Measurements from ENCODE around the gene UMODL1.
A peak's percentile ranks its signal among the peaks of the same experiment; 100 is the strongest.

The UMODL1 gene, protein sequence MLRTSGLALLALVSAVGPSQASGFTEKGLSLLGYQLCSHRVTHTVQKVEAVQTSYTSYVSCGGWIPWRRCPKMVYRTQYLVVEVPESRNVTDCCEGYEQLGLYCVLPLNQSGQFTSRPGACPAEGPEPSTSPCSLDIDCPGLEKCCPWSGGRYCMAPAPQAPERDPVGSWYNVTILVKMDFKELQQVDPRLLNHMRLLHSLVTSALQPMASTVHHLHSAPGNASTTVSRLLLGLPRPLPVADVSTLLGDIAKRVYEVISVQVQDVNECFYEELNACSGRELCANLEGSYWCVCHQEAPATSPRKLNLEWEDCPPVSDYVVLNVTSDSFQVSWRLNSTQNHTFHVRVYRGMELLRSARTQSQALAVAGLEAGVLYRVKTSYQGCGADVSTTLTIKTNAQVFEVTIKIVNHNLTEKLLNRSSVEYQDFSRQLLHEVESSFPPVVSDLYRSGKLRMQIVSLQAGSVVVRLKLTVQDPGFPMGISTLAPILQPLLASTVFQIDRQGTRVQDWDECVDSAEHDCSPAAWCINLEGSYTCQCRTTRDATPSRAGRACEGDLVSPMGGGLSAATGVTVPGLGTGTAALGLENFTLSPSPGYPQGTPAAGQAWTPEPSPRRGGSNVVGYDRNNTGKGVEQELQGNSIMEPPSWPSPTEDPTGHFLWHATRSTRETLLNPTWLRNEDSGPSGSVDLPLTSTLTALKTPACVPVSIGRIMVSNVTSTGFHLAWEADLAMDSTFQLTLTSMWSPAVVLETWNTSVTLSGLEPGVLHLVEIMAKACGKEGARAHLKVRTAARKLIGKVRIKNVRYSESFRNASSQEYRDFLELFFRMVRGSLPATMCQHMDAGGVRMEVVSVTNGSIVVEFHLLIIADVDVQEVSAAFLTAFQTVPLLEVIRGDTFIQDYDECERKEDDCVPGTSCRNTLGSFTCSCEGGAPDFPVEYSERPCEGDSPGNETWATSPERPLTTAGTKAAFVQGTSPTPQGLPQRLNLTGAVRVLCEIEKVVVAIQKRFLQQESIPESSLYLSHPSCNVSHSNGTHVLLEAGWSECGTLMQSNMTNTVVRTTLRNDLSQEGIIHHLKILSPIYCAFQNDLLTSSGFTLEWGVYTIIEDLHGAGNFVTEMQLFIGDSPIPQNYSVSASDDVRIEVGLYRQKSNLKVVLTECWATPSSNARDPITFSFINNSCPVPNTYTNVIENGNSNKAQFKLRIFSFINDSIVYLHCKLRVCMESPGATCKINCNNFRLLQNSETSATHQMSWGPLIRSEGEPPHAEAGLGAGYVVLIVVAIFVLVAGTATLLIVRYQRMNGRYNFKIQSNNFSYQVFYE

DNA sequence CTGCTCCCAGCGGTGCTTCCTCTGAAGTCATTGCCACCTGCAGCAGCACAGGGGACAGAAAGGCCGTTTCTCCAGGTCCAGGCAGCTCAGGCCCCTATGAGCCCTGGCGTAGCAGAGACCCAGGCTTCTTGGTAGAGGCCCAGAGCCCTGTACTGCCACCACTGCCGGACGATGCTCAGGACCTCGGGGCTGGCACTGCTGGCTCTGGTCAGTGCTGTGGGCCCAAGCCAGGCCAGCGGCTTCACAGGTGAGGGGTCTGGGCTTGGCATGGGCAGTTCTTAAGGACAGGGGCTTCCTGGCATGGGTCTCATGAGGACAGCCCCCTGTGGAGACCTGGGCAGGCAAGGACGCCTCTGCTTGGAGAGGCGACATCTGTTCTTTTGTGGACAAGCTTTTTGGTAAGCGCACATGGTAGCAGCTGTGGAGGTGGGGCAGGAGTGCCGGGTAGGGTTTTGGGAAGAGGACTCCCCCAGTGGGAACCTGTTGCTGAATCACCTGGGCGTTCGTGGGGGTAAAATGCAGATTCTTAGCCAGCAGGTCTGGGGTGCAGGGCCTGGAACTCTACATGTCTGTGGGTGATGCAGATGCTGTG lies at the start of gene UMODL1:
Gene UMODL1, plus strand, starts transcription at position 172 of the 592 bp plus-strand sequence. Its CDS starts 0 bp downstream, at position 172.
- no peak within 1 kb of the TSS for H3K27ac ChIP-seq
- no peak within 1 kb of the TSS for H3K4me3 ChIP-seq

DNA sequence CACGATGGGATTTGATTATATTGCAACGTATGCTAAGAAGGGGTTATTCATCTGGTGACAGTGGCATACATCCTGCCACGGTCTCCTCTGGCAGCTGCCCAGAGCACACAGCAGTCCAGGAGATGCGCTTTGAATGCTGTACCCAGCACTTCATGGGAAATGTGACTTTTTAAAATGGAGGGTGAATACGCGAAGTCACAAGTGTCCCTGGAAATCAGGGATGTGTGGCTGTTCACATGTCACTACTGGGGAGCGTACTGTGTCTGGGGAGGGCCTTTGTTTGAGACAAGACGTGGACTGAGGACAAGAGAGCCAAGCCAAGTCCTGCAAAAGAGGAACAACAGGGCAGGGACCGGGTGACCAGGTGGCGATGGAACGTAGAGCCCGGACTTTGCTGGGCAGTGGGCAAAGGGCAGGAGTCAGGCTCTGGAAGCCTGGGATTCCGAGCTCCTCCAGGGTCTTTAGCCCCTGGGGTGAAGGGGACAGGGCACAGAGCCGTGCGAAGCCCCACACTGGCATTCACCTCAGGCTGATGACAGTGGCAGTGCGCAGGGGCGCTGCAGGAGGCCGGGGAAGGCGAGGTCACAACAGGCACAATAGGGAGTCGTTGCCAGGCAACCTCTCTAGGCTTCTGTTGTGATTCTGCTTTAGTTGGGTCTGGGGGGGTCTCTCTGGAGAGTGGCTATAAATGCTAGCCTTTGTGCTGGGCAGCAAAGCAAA lies 49.6 kb upstream of the UMODL1 start:
- no peak overlapping the region for H3K27ac ChIP-seq

DNA sequence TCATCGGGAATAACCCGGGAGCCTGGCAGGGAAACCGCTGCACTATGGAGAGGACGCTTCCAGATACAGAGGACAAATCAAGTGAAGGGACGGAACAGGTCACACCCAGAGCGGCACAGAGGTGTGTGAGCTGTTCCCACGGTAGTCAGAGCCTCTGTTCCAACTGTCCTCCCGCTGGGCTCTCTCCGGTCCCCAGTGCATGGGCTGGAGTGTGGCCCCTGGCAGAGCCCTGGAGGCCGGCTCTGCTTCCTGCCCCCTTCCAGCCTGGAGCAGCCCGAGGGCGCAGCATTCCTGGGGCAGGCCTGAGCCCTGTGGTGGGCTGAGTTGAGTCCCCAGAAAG lies 49.1 kb upstream of the UMODL1 start:
- Histone ChIP-seq H3K27ac (no peak overlapping the region), H3K4me3 (no peak overlapping the region)

More for the DNA sequence above, 49.6 kb upstream of the UMODL1 start:
- H3K4me3 ChIP-seq = no peak overlapping the region

DNA sequence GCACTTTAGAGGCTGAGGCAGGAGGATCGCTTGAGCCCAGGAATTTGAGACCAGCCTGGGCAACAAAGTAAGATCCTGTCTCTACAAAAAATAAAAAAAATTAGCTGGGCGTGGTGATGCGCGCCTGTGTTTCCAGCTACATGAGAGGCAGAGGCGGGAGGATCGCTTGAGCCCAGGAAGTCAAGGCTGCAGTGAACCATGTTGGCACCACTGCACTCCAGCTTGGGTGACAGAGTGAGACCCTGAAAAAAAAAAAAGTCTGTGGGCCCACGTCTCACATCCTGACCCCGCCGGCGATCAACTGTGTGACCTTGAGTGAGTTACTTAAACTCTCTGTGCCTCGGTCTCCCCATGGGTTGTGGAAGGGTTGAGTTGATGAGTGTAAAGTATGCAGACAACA lies 48.2 kb upstream of the UMODL1 start:
- Histone ChIP-seq H3K4me3 (no peak overlapping the region), H3K27ac (no peak overlapping the region)

DNA sequence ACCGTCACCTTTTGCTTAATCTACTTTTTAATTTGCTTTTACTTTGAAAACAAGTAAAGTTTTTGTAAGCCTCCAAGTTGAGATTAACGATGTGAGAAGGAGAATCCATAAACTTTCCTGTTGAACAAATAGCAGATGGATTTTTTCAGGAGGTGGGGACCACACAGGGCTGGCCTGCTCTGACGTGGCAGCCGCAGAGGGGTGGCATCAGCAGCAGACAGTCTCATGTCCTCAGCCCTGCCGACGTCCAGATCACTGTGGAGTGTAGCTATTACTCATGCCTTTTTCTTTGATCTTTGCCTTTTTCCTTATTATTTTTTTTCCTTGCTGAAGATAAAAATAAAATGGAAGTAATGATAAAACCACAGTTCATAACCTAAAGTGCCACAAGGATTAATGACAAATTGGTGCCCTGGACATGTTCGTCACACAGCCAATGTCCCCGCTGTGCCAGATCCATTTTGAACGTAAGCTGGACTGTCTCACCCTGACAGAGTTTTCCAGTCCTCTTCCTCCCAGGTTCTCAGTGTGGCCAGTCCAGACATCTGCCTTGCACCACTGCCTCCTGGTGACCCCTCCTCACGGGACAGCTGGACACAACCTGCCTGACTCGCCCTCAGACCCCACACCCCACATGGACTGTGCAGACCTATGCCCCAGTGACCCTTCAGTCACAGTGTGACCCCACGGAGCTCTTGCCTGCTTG lies 45.6 kb upstream of the UMODL1 start:
- no peak overlapping the region for H3K4me3 ChIP-seq
- peak overlapping the region in 3 of 21 experiments; percentile 8 to 51 (median 39) for H3K27ac ChIP-seq

DNA sequence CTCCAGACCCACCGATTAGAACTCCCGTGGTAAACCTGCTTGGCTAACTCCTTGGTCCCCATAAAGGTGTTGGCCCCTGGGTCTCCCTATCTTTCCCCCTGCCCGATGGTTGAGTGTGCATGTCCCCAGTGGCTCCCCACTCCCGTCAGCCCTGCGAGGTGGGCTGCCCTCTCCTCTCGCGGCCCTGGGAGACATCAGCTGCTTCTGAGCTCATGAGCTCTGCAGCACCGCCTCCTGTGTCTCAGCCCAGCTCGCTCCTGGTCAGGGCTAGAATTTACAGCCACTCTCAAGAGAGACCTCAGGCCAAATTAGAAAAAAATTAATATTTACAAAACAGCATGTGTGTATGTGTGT lies 45.1 kb upstream of the UMODL1 start:
- no peak overlapping the region for H3K4me3 ChIP-seq
- H3K27ac ChIP-seq = peak overlapping the region in 3 of 21 experiments; percentile 8 to 51 (median 39)

DNA sequence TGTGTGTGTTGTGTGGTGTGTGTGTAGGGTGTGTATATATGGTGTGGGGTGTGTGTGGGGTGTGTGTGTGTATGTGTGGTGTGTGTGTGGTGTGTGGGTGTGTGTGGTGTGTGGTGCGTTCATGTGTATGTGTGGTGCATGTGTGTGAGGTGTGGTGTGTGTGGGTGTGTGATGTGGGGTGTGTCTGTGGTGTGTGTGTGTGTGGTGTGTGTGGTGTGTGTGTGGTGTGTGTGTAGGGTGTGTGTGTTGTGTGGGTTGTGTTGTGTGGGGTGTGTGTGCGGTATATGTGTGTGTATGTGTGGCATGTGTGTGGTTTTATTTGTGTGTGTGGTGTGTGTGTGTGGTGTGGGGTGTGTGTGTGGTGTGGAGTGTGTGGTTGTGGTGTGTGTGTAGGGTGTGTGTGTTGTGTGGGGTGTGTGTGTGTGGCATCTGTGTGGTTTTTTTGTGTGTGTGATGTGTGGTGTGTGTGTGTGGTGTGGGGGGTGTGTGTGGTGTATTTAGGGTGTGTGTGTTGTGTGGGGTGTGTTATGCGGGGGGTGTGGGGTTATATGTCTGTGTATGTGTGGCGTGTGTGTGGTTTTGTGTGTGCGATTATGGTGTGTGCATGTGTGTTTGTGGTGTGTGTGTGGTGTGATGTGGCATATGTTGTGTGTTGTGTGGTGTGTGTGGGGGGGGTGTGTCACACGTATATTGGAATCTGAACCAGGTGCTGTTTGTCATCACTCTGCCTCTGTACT lies 43.9 kb upstream of the UMODL1 start:
- Histone ChIP-seq H3K4me3 (no peak overlapping the region), H3K27ac (peak overlapping the region in 4 of 21 experiments; percentile 5 to 64 (median 58))

DNA sequence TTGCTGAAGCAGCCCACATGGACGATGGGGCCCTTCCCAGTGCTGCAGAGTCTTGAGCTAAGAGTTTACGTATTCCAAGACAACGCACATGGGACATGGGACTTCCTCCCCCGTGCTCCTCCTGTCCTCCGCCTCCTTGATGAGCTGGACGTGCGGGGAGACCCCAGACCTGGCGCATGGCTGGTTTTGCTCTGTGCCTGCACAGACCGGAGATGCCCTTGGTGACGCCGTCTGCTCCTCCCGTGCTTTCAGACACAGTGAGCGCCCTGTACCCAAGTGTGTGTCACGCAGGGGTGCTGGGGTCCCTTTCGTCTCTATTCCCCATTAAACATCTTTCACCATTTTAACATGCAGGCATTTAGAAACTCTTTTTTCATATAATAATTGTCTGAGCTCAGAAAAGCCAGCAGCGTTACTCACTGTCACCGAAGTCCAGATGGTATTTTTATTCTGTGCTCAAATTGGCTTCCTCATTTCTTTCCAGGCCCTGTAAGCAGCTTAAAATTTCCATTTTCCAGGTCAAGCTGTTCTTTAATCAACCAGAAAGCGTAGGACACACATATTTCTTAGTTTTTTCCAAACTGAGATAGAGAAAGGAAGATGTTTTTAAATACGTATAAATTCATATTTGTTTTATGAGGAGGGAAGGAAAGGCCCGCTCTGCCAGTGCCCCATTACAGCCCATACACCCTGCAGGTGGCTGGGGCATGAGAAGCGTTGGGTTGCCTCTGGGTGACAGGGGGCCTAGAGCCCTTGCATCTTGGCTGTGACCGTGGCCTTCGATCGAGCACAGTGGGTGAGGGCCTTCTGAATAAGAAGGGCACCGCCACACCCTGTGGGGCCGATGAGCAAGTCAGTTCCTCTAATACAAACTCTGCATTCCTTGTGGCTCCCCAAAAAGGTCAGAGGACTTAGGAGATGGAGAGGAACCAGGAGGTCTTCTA lies 43.0 kb upstream of the UMODL1 start:
- Histone ChIP-seq H3K4me3 (no peak overlapping the region), H3K27ac (peak overlapping the region in 8 of 21 experiments; percentile 0 to 64 (median 43))

DNA sequence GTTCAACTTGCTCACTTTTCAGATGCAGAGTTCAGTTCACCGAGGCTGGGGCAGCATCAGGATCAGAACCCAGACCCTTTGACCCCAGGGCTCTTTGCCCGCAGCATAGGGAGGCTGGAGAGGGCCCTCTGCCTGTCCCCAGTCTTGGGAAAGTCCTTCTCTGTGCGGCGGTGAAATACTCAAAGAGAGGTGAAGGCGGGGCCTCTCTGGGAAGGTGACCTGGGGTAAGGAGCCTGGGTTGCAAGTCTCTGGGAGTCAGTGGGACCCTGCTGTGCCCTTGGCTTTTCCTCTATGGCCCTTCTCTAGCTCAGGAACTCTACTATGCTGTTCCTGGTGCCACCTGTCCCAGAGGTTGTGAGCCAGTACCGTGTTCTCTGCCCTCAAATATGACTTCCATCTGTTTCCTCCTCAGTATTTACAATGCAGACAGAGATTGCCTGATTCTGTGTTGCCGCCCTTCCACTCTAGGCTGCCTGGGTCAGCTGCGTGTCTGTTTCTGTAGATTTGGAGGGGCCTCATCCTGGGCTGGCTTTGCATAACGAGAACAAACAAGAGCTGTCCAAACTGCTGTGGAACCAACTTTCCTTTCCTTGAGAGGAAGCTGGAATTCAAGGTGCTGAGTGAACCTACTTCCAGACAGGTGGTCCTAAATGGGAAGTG lies 42.2 kb upstream of the UMODL1 start:
- Histone ChIP-seq H3K4me3 (no peak overlapping the region), H3K27ac (peak overlapping the region in 4 of 21 experiments; percentile 0 to 64 (median 38))

DNA sequence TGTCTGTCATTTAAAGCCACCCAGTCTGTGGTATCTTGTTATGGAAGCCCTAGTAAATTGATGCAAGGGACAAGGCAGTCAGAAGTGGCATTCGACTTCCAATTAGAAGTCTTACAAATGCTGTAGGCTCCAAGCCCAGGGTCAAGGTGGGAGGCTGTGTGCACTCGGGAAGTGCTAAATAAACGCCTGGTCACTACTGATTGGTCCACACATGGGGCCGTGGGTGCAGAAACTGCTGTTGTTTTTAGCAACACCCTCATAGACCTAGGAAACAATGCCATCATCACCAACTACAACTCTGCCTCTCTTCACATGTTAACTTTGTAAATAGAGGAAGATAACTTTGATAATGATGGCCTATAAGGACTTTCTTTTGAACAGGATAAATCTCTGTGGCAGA lies 40.8 kb upstream of the UMODL1 start:
- H3K27ac ChIP-seq = no peak overlapping the region

DNA sequence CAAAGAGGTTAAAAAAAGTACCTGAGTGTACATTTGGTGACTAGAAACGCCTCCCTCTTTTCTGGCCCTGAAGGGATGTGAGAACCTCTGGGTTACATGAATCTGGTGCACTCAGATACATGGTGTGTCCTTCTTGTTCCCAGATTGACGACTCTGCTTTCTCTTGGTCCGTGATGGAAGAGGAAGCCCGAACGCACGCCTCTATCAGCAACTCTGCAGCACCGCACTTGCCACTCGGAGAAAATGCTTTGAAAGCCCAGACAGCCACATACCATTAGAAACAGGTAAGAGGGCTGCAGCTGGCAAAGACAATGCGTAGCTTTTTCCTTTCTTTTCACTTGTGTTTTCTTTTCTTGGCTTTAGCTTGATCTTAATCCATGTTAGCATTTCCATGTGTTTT lies 39.9 kb upstream of the UMODL1 start:
- H3K27ac ChIP-seq = no peak overlapping the region

More for the DNA sequence above, 40.8 kb upstream of the UMODL1 start:
- no peak overlapping the region for H3K4me3 ChIP-seq

DNA sequence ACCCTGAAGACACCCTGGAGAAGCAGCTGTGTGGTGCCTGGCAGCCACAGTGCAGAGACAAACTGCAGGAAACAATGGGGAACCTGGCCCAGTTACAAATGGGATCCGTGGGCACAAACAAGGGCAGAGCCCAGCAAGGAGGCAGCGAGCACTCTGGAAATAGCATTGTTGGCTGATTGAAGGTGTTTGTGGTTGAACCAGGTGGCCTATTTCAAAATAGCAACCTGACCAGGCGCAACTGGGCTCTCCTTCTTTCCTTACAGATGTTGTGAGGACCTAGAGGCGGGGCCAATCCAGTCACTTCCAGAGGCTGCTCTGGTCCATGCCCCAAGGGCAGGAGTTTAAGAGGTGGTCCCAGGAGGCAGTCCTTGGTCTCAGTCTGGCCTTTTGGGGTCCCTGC lies 39.3 kb upstream of the UMODL1 start:
- no peak overlapping the region for H3K27ac ChIP-seq

More for the DNA sequence above, 39.9 kb upstream of the UMODL1 start:
- H3K4me3 ChIP-seq = no peak overlapping the region

DNA sequence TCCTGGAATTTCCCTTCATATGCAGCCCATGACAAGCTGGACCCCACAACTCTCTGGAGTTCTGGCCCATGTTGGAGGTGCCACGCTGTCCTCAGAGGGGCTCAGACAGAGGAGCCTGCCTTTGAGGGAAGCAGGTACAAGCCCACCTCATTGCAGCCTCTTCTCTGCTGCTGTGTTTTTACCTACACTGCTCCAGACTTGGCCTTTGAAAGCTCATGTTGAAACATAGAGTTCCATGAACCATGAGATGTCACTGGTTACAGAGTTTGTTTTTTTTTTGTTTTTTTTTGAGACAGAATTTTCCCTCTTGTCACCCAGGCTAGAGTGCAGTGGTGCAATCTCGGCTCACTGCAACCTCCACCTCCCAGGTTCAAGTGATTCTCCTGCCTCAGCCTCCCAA lies 38.9 kb upstream of the UMODL1 start:
- Histone ChIP-seq H3K27ac (no peak overlapping the region), H3K4me3 (no peak overlapping the region)

More for the DNA sequence above, 39.3 kb upstream of the UMODL1 start:
- no peak overlapping the region for H3K4me3 ChIP-seq

DNA sequence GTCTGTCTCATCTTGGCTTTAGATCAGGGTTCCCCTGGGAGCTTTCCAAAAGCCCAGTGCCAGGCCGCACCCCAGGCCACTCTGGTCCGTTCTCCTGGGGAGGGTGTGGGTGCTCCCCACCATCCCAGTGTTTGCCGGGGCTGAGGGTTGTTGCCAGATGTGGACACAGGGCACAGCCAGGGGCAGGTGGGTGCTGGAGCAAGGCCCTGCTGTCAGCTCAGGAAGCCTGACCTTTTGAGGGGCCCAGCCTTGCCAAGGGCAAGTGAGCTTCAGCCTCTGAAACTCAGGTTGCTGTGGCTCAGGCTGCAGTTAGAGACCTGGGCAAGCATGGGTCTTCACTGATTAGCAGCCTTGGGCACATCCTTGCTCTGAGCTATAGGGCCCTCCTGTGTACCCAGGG lies 38.1 kb upstream of the UMODL1 start:
- Histone ChIP-seq H3K4me3 (no peak overlapping the region), H3K27ac (no peak overlapping the region)

DNA sequence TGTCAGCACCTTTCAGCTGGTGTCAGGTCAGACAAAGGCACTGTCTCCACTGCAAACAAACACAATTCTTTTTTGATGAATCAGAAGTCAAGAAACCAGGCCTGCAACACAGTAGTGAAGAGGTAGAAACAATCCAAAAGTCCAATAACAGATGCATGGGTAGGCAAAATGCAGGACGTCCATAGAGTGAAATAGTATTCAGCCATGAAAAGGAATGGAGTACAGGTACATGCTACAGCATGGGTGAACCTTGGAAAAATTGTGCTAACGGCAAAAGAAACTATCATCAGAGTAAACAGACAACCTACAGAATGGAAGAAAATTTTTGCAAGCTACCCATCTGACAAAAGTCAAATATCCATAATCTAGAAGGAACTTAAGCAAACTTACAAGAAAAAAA lies 34.8 kb upstream of the UMODL1 start:
- Histone ChIP-seq H3K27ac (no peak overlapping the region), H3K4me3 (no peak overlapping the region)

DNA sequence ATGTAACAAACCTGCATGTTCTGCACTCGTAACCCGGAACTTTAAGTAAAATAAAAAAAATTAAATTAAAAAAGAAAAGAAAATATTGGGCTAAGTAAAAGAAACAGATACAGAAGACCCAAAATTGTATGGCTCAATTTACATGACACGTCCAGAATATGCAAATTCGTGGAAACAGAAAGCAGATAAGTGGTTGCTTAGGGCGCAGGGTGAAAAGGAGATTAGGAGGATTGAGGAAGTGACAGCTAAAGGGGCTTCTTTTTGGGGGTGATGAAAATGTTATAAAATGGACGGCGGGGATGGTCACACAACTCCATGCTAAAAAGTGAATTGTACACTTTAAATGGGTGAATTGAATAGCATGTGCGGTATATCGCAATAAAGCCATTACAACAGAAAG lies 33.6 kb upstream of the UMODL1 start:
- no peak overlapping the region for H3K4me3 ChIP-seq
- no peak overlapping the region for H3K27ac ChIP-seq

Measured in skin epidermis (tissue), 12 donors.